Measurements from ENCODE around the gene RAP1A. TPM values are rescaled to one million over a fixed set of nuclear protein-coding genes. Genes with fewer than 3 reads are reported as not detected.

RAP1A gene
- total and polyA plus RNA-seq, 5 donors from 2014 or later = 72.8 to 143 (median 83.1) TPM

GRCh38 chr1:111747947-111748346, 128.4 kb downstream of the RAP1A start:
- Mint-ChIP-seq H3K4me3 (no peak overlapping the region), H3K9me3 (no peaks in the 10 kb centered on the region), H3K27ac (no peak overlapping the region), H3K27me3 (peaks cover 14% of the 10 kb centered on the region), H3K36me3 (no peaks in the 10 kb centered on the region), H3K4me1 (peaks cover 0 to 11% (median 0%) of the 10 kb centered on the region in 4 donors)
- H3K27me3 ChIP-seq (ENCODE audit: control insufficient read depth, insufficient read depth, low read length) = no peaks in the 10 kb centered on the region
- H3K4me1 ChIP-seq (ENCODE audit: control insufficient read depth, insufficient read depth, low read length, poor library complexity, severe bottlenecking) = no peaks in the 10 kb centered on the region
- DNase-seq (no peak), ATAC-seq (ENCODE audit: low read depth in 2 of 2) (no peak)
- H3K27ac ChIP-seq (ENCODE audit: insufficient read depth, low read length, poor library complexity, severe bottlenecking) = no peak overlapping the region
- no peaks in the 10 kb centered on the region for H3K9me3 ChIP-seq (ENCODE audit: control insufficient read depth in 2 of 2, low read length in 2 of 2)
- no peaks in the 10 kb centered on the region for H3K36me3 ChIP-seq (ENCODE audit: control insufficient read depth, insufficient read depth, low read length)
- no peak overlapping the region for H3K4me3 ChIP-seq (ENCODE audit: low read depth, low read length)

GRCh38 chr1:111749628-111750027, 130.0 kb downstream of the RAP1A start:
- Histone ChIP-seq H3K4me3 (ENCODE audit: low read depth, low read length) (no peak overlapping the region), H3K27me3 (ENCODE audit: control insufficient read depth, insufficient read depth, low read length) (no peaks in the 10 kb centered on the region), H3K4me1 (ENCODE audit: control insufficient read depth, insufficient read depth, low read length, poor library complexity, severe bottlenecking) (peaks cover 2% of the 10 kb centered on the region), H3K27ac (ENCODE audit: insufficient read depth, low read length, poor library complexity, severe bottlenecking) (no peak overlapping the region), H3K9me3 (ENCODE audit: control insufficient read depth in 2 of 2, low read length in 2 of 2) (no peaks in the 10 kb centered on the region), H3K36me3 (ENCODE audit: control insufficient read depth, insufficient read depth, low read length) (no peaks in the 10 kb centered on the region)
- H3K27ac Mint-ChIP-seq = no peak overlapping the region
- ATAC-seq (ENCODE audit: low read depth in 2 of 2) = no peak
- H3K4me3 Mint-ChIP-seq = no peak overlapping the region
- no peaks in the 10 kb centered on the region for H3K36me3 Mint-ChIP-seq
- H3K4me1 Mint-ChIP-seq = peaks cover 1 to 20% (median 7%) of the 10 kb centered on the region in 4 donors
- no peaks in the 10 kb centered on the region for H3K9me3 Mint-ChIP-seq
- DNase-seq = no peak
- peaks cover 2% of the 10 kb centered on the region for H3K27me3 Mint-ChIP-seq

GRCh38 chr1:111750856-111751255, 131.3 kb downstream of the RAP1A start:
- no peak overlapping the region for H3K4me3 ChIP-seq (ENCODE audit: low read depth, low read length)
- no peaks in the 10 kb centered on the region for H3K9me3 ChIP-seq (ENCODE audit: control insufficient read depth in 2 of 2, low read length in 2 of 2)
- peaks cover 6 to 30% (median 17%) of the 10 kb centered on the region in 4 donors for H3K4me1 Mint-ChIP-seq
- H3K4me3 Mint-ChIP-seq = no peak overlapping the region
- no peak overlapping the region for H3K27ac ChIP-seq (ENCODE audit: insufficient read depth, low read length, poor library complexity, severe bottlenecking)
- H3K36me3 ChIP-seq (ENCODE audit: control insufficient read depth, insufficient read depth, low read length) = no peaks in the 10 kb centered on the region
- no peaks in the 10 kb centered on the region for H3K27me3 ChIP-seq (ENCODE audit: control insufficient read depth, insufficient read depth, low read length)
- no peak overlapping the region for H3K27ac Mint-ChIP-seq
- no peaks in the 10 kb centered on the region for H3K36me3 Mint-ChIP-seq
- DNase-seq (no peak), ATAC-seq (ENCODE audit: low read depth in 2 of 2) (no peak)
- peaks cover 3% of the 10 kb centered on the region for H3K27me3 Mint-ChIP-seq
- H3K9me3 Mint-ChIP-seq = no peaks in the 10 kb centered on the region
- H3K4me1 ChIP-seq (ENCODE audit: control insufficient read depth, insufficient read depth, low read length, poor library complexity, severe bottlenecking) = peaks cover 10% of the 10 kb centered on the region

GRCh38 chr1:111751906-111752575, 132.5 kb downstream of the RAP1A start:
- H3K27me3 Mint-ChIP-seq = peaks cover 4% of the 10 kb centered on the region
- H3K27ac Mint-ChIP-seq = peak overlapping the region in 2 of 3 donors; percentile 37 to 47
- H3K9me3 Mint-ChIP-seq = no peaks in the 10 kb centered on the region

GRCh38 chr1:111754984-111755330, 135.4 kb downstream of the RAP1A start:
- DNase-seq (peak in 2 of 3 donors; percentile 27 to 71), ATAC-seq (ENCODE audit: low read depth in 2 of 2) (no peak)
- Mint-ChIP-seq H3K4me3 (peak overlapping the region; percentile 88 to 100 (median 99)), H3K27ac (peak overlapping the region; percentile 99 to 100 (median 99)), H3K27me3 (peaks cover 4% of the 10 kb centered on the region), H3K36me3 (peaks cover 11% of the 10 kb centered on the region), H3K4me1 (peaks cover 16 to 54% (median 34%) of the 10 kb centered on the region in 4 donors), H3K9me3 (no peaks in the 10 kb centered on the region)
- Histone ChIP-seq H3K4me3 (ENCODE audit: low read depth, low read length) (peak overlapping the region; percentile 94), H3K36me3 (ENCODE audit: control insufficient read depth, insufficient read depth, low read length) (peaks cover 14% of the 10 kb centered on the region), H3K4me1 (ENCODE audit: control insufficient read depth, insufficient read depth, low read length, poor library complexity, severe bottlenecking) (peaks cover 29% of the 10 kb centered on the region), H3K27ac (ENCODE audit: insufficient read depth, low read length, poor library complexity, severe bottlenecking) (peak overlapping the region; percentile 95), H3K27me3 (ENCODE audit: control insufficient read depth, insufficient read depth, low read length) (no peaks in the 10 kb centered on the region), H3K9me3 (ENCODE audit: control insufficient read depth in 2 of 2, low read length in 2 of 2) (no peaks in the 10 kb centered on the region)

More at GRCh38 chr1:111751906-111752575, 132.5 kb downstream of the RAP1A start:
- Mint-ChIP-seq H3K4me1 (peaks cover 11 to 39% (median 21%) of the 10 kb centered on the region in 4 donors), H3K36me3 (no peaks in the 10 kb centered on the region), H3K4me3 (no peak overlapping the region)
- Histone ChIP-seq H3K27me3 (ENCODE audit: control insufficient read depth, insufficient read depth, low read length) (no peaks in the 10 kb centered on the region), H3K4me1 (ENCODE audit: control insufficient read depth, insufficient read depth, low read length, poor library complexity, severe bottlenecking) (peaks cover 19% of the 10 kb centered on the region), H3K9me3 (ENCODE audit: control insufficient read depth in 2 of 2, low read length in 2 of 2) (no peaks in the 10 kb centered on the region), H3K4me3 (ENCODE audit: low read depth, low read length) (no peak overlapping the region), H3K27ac (ENCODE audit: insufficient read depth, low read length, poor library complexity, severe bottlenecking) (no peak overlapping the region), H3K36me3 (ENCODE audit: control insufficient read depth, insufficient read depth, low read length) (no peaks in the 10 kb centered on the region)
- DNase-seq = peak in 1 of 3 donors; percentile 11
- ATAC-seq (ENCODE audit: low read depth in 2 of 2) = no peak

- Histone ChIP-seq H3K4me3 (ENCODE audit: low read depth, low read length) (peak within 1 kb of the TSS; percentile 96), H3K4me1 (ENCODE audit: control insufficient read depth, insufficient read depth, low read length, poor library complexity, severe bottlenecking) (peaks cover 29% of the 10 kb centered on the region), H3K36me3 (ENCODE audit: control insufficient read depth, insufficient read depth, low read length) (peaks cover 19% of the 10 kb centered on the region), H3K27ac (ENCODE audit: insufficient read depth, low read length, poor library complexity, severe bottlenecking) (peak within 1 kb of the TSS; percentile 95), H3K9me3 (ENCODE audit: control insufficient read depth in 2 of 2, low read length in 2 of 2) (no peaks in the 10 kb centered on the region), H3K27me3 (ENCODE audit: control insufficient read depth, insufficient read depth, low read length) (no peaks in the 10 kb centered on the region)
- Mint-ChIP-seq H3K4me1 (peaks cover 18 to 58% (median 35%) of the 10 kb centered on the region in 4 donors), H3K27ac (peak within 1 kb of the TSS; percentile 99 to 100 (median 99)), H3K9me3 (no peaks in the 10 kb centered on the region), H3K4me3 (peak within 1 kb of the TSS; percentile 88 to 100 (median 99)), H3K36me3 (peaks cover 16% of the 10 kb centered on the region), H3K27me3 (peaks cover 4% of the 10 kb centered on the region)
- DNase-seq (peak; percentile 92 to 96 (median 95)), ATAC-seq (ENCODE audit: low read depth in 2 of 2) (peak; percentile 89 to 92)
These were observed 135.9 kb downstream of the RAP1A start, which contains the start of gene DDX20 for GRCh38 chr1:111755331-111756123. Gene DDX20, plus strand, starts transcription at chr1:111755901. Its CDS starts 24 bp downstream, at chr1:111755925.

- Histone ChIP-seq H3K36me3 (ENCODE audit: control insufficient read depth, insufficient read depth, low read length) (peaks cover 25% of the 10 kb centered on the region), H3K27ac (ENCODE audit: insufficient read depth, low read length, poor library complexity, severe bottlenecking) (peak overlapping the region; percentile 95), H3K4me3 (ENCODE audit: low read depth, low read length) (peak overlapping the region; percentile 96), H3K4me1 (ENCODE audit: control insufficient read depth, insufficient read depth, low read length, poor library complexity, severe bottlenecking) (peaks cover 29% of the 10 kb centered on the region), H3K9me3 (ENCODE audit: control insufficient read depth in 2 of 2, low read length in 2 of 2) (no peaks in the 10 kb centered on the region), H3K27me3 (ENCODE audit: control insufficient read depth, insufficient read depth, low read length) (no peaks in the 10 kb centered on the region)
- ATAC-seq (ENCODE audit: low read depth in 2 of 2) (peak; percentile 2 to 7), DNase-seq (no peak)
- Mint-ChIP-seq H3K9me3 (no peaks in the 10 kb centered on the region), H3K4me1 (peaks cover 21 to 62% (median 40%) of the 10 kb centered on the region in 4 donors), H3K27me3 (peaks cover 4% of the 10 kb centered on the region), H3K36me3 (peaks cover 21% of the 10 kb centered on the region), H3K27ac (peak overlapping the region in 2 of 3 donors; percentile 85 to 99), H3K4me3 (peak overlapping the region; percentile 88 to 100 (median 99))
These were observed 136.5 kb downstream of the RAP1A start for GRCh38 chr1:111756124-111756513.

Measured in CD4-positive, CD25-positive, alpha-beta regulatory T cell (primary cell).